Upper lobe of right lung (tissue), 1 donor: Measurements from ENCODE around the gene OBSL1. TPM values are rescaled to one million over a fixed set of nuclear protein-coding genes. Genes with fewer than 3 reads are reported as not detected.

ENCODE experiments used
- ATAC-seq: fragments of 200-7000 bp; cut with Tn5 transposase; one replicate; pipeline ENCODE4 v1.9.1; 2020; ENCODE audit warnings: mild to moderate bottlenecking, moderate library complexity
- DNase-seq: peaks from one replicate; pipeline ENCODE4 v3.0.0-alpha.2; 2020
- H3K27ac ChIP-seq: fragments of 200-600 bp; one replicate; pipeline ENCODE4 v1.8.0; 2022
- H3K27me3 ChIP-seq: fragments of 200-600 bp; one replicate; pipeline ENCODE4 v1.8.0; 2022; ENCODE audit warnings: mild to moderate bottlenecking
- H3K36me3 ChIP-seq: fragments of 200-600 bp; one replicate; pipeline ENCODE4 v1.8.0; 2022
- H3K4me1 ChIP-seq: fragments of 200-600 bp; one replicate; pipeline ENCODE4 v1.8.0; 2022
- H3K4me3 ChIP-seq: fragments of 200-600 bp; one replicate; pipeline ENCODE4 v1.8.0; 2022; ENCODE audit warnings: mild to moderate bottlenecking
- H3K9me3 ChIP-seq: fragments of 200-600 bp; one replicate; pipeline ENCODE4 v1.8.0; 2022
- CTCF ChIP-seq: fragments of 200-600 bp; IDR thresholded peaks from one replicate; pipeline ENCODE4 v1.8.0; 2022; ENCODE audit warnings: antibody characterized with exemption
- intact Hi-C: fragments of 100-400 bp; cut with DNase I; formaldehyde crosslinking; loops from one replicate; pipeline ENCODE4 v1.11.0; 2022
- total RNA-seq: library from RNA; stranded (reverse); fragmentation: NEBNext Ultra II Directional; extraction: Animal tissue kit (Norgen Biotek cat#: 25700); gene quantifications from one replicate; pipeline ENCODE4 v1.2.1, GENCODE V29; 2021
- donor health status: DM: no; HTN: yes; CAD: no; lungs with severe emphysema.

The OBSL1 gene
- total RNA-seq, 1 donor from 2014 or later = 72.8 TPM

- Histone ChIP-seq H3K27ac (no peak overlapping the region), H3K4me3 (no peak overlapping the region), H3K4me1 (peaks cover 10% of the 10 kb centered on the region), H3K36me3 (no peaks in the 10 kb centered on the region), H3K9me3 (no peaks in the 10 kb centered on the region), H3K27me3 (peaks cover 93% of the 10 kb centered on the region)
- no peak for ATAC-seq
- no peak for TF ChIP-seq CTCF
- intact Hi-C loops = loop anchor here (10.0 kb wide), 1 partner anchor 118 kb away; no protein-coding TSS in a partner anchor
- no peak for DNase-seq
These were observed 49.0 kb downstream of the OBSL1 start for GRCh38 chr2:219522111-219523030.

- ATAC-seq (peak; percentile 32), DNase-seq (no peak)
These were observed 50.1 kb downstream of the OBSL1 start for GRCh38 chr2:219521066-219521880.

GRCh38 chr2:219520079-219520478, 51.3 kb downstream of the OBSL1 start:
- intact Hi-C loops = loop anchor here (10.0 kb wide), 1 partner anchor 115 kb away; no protein-coding TSS in a partner anchor
- H3K36me3 ChIP-seq = no peaks in the 10 kb centered on the region
- H3K4me1 ChIP-seq = peaks cover 10% of the 10 kb centered on the region
- TF ChIP-seq CTCF = no peak
- ATAC-seq (no peak), DNase-seq (no peak)
- H3K9me3 ChIP-seq = no peaks in the 10 kb centered on the region
- no peak overlapping the region for H3K27ac ChIP-seq
- H3K27me3 ChIP-seq = peaks cover 89% of the 10 kb centered on the region
- H3K4me3 ChIP-seq = no peak overlapping the region

More at GRCh38 chr2:219521066-219521880, 50.1 kb downstream of the OBSL1 start:
- peak; percentile 40 for TF ChIP-seq CTCF
- peaks cover 10% of the 10 kb centered on the region for H3K4me1 ChIP-seq
- H3K4me3 ChIP-seq = no peak overlapping the region
- intact Hi-C loops = loop anchor here (10.0 kb wide), 1 partner anchor 116 kb away; no protein-coding TSS in a partner anchor
- H3K27me3 ChIP-seq = peaks cover 91% of the 10 kb centered on the region
- no peaks in the 10 kb centered on the region for H3K36me3 ChIP-seq
- H3K27ac ChIP-seq = no peak overlapping the region
- H3K9me3 ChIP-seq = no peaks in the 10 kb centered on the region

GRCh38 chr2:219519526-219519916, 51.8 kb downstream of the OBSL1 start:
- Histone ChIP-seq H3K4me3 (no peak overlapping the region), H3K4me1 (peaks cover 10% of the 10 kb centered on the region), H3K9me3 (no peaks in the 10 kb centered on the region), H3K27ac (no peak overlapping the region), H3K36me3 (no peaks in the 10 kb centered on the region), H3K27me3 (peaks cover 89% of the 10 kb centered on the region)
- ATAC-seq (no peak), DNase-seq (no peak)
- intact Hi-C loops = no loop called here
- TF ChIP-seq CTCF = no peak

- Histone ChIP-seq H3K27ac (no peak overlapping the region), H3K9me3 (no peaks in the 10 kb centered on the region), H3K4me1 (peaks cover 9% of the 10 kb centered on the region), H3K27me3 (peaks cover 87% of the 10 kb centered on the region), H3K4me3 (no peak overlapping the region), H3K36me3 (no peaks in the 10 kb centered on the region)
- ATAC-seq (no peak), DNase-seq (no peak)
- intact Hi-C loops = no loop called here
- no peak for TF ChIP-seq CTCF
These were observed 53.2 kb downstream of the OBSL1 start for GRCh38 chr2:219517954-219518778.
